HG03045 (cell line): ENCODE data around the gene FAM135A.
"Not testable (repeated sequence)": the region's sequence is repeated elsewhere in the genome, so short reads cannot be mapped to it uniquely, and the experiment has no call there.

ENCODE experiments used
- ATAC-seq: cut with Tn5 transposase; IDR thresholded peaks from one replicate; pipeline ENCODE4 v1.9.1; 2021; ENCODE audit warnings: mild to moderate bottlenecking, moderate library complexity; ENCODE audit not compliant: unreplicated experiment

FAM135A gene

GRCh38 chr6:70531133-70531532, 117.8 kb downstream of the FAM135A start:
- ATAC-seq = no peak

GRCh38 chr6:70537266-70537665, 124.0 kb downstream of the FAM135A start:
- ATAC-seq = no peak

- ATAC-seq = no peak
Observed at GRCh38 chr6:70538376-70538775, 125.1 kb downstream of the FAM135A start.

- no peak for ATAC-seq
Observed at GRCh38 chr6:70547313-70547712, 134.0 kb downstream of the FAM135A start.

- ATAC-seq = no peak
Observed at GRCh38 chr6:70547905-70548304, 134.6 kb downstream of the FAM135A start.

- ATAC-seq = no peak
Observed at GRCh38 chr6:70549327-70549726, 136.0 kb downstream of the FAM135A start.

- ATAC-seq = no peak
Observed at GRCh38 chr6:70551566-70551965, 138.3 kb downstream of the FAM135A start.

- ATAC-seq = not testable (repeated sequence)
Observed at GRCh38 chr6:70552286-70552940, 139.1 kb downstream of the FAM135A start.

- ATAC-seq = no peak
Observed at GRCh38 chr6:70552974-70553373, 139.7 kb downstream of the FAM135A start.

- no peak for ATAC-seq
Observed at GRCh38 chr6:70557998-70558397, 144.7 kb downstream of the FAM135A start.

GRCh38 chr6:70562401-70562800, 149.1 kb downstream of the FAM135A start:
- ATAC-seq = not testable (repeated sequence)

- no peak for ATAC-seq
Observed at GRCh38 chr6:70563530-70563929, 150.2 kb downstream of the FAM135A start.

- ATAC-seq = peak; percentile 99
Observed at GRCh38 chr6:70566751-70567382, 153.6 kb downstream of the FAM135A start, which contains the start of gene SDHAF4. TSS of gene SDHAF4 (plus strand) at chr6:70566930. CDS start at chr6:70566941, 11 bp downstream.

GRCh38 chr6:70574643-70575042, 161.3 kb downstream of the FAM135A start:
- ATAC-seq = no peak

- ATAC-seq = no peak
Observed at GRCh38 chr6:70575899-70576495, 162.7 kb downstream of the FAM135A start.

GRCh38 chr6:70586114-70586513, 172.8 kb downstream of the FAM135A start:
- ATAC-seq = peak; percentile 97

GRCh38 chr6:70590400-70590799, 177.1 kb downstream of the FAM135A start:
- no peak for ATAC-seq

- no peak for ATAC-seq
Observed at GRCh38 chr6:70592391-70593117, 179.2 kb downstream of the FAM135A start.

GRCh38 chr6:70593118-70593486, 179.8 kb downstream of the FAM135A start:
- ATAC-seq = no peak

GRCh38 chr6:70599187-70599586, 185.9 kb downstream of the FAM135A start:
- ATAC-seq = no peak

- no peak for ATAC-seq
Observed at GRCh38 chr6:70601014-70601413, 187.7 kb downstream of the FAM135A start.

- ATAC-seq = no peak
Observed at GRCh38 chr6:70604254-70604653, 190.9 kb downstream of the FAM135A start.
